Measurements from ENCODE around the gene MAD1L1.
"Not testable (repeated sequence)": the region's sequence is repeated elsewhere in the genome, so short reads cannot be mapped to it uniquely, and the experiment has no call there.

Gene MAD1L1

DNA sequence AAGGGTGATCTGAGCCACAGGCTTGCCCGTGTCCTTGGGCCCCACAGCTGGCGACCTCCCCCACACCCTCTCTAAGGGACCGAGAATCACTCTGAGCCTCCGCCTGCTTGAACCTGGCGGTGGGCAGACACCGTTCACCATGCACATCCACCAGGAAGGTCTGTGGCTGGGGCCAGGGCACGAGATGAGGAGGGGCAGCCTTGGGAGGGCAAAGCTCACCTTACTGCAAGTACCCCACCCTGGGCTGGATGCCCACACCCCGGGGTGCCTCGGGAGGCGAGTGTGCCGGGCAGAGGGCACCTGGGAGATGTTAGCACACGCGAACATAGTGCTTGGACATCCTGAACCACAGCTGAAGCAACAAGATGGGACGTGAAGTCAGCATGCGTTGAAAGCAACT lies 350.8 kb downstream of the MAD1L1 start:
- WGBS, result 90% methylated on average over 15 of the region's 15 CpGs
- Histone ChIP-seq H3K27me3 (ENCODE audit: insufficient read depth, low read length) (no peaks in the 10 kb centered on the region), H3K27ac (ENCODE audit: low read depth, low read length) (no peak overlapping the region)

DNA sequence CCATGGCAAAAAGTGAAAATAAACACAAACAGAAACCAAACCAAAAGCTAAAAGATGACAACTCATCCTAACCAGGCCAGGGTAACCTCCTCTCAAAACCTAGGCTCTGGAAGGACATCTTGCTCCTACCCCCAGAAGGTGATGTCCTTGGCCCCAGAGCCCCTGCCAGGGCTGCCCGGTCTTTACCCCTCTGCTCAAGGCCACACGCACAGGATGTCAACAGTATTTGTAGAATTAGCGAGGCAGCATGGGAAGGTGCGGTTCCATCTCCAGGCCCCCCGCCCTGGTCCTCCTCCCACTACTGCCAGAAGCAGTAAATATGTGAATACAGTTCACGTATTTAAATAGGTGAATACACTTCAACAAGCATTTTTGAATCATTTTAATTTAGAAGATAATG lies 356.1 kb downstream of the MAD1L1 start:
- not testable (repeated sequence) for H3K4me3 ChIP-seq (ENCODE audit: low read length); H3K9me3 ChIP-seq (ENCODE audit: insufficient read depth, low read depth, low read length); H3K27me3 ChIP-seq (ENCODE audit: insufficient read depth, low read length); H3K27ac ChIP-seq (ENCODE audit: low read depth, low read length); H3K36me3 ChIP-seq (ENCODE audit: insufficient read depth, low read length); H3K4me1 ChIP-seq (ENCODE audit: insufficient read depth, low read length); H3K9ac ChIP-seq (ENCODE audit: low read depth, low read length)
- WGBS, result 93% methylated on average over 2 of the region's 6 CpGs

More for the DNA sequence above, 350.8 kb downstream of the MAD1L1 start:
- Histone ChIP-seq H3K4me3 (ENCODE audit: low read length) (no peak overlapping the region), H3K36me3 (ENCODE audit: insufficient read depth, low read length) (no peaks in the 10 kb centered on the region), H3K9me3 (ENCODE audit: insufficient read depth, low read depth, low read length) (peaks cover 4% of the 10 kb centered on the region; the same call in 1 of the 2 replicates), H3K4me1 (ENCODE audit: insufficient read depth, low read length) (peaks cover 4% of the 10 kb centered on the region; the same call in 1 of the 2 replicates), H3K9ac (ENCODE audit: low read depth, low read length) (no peak overlapping the region)

DNA sequence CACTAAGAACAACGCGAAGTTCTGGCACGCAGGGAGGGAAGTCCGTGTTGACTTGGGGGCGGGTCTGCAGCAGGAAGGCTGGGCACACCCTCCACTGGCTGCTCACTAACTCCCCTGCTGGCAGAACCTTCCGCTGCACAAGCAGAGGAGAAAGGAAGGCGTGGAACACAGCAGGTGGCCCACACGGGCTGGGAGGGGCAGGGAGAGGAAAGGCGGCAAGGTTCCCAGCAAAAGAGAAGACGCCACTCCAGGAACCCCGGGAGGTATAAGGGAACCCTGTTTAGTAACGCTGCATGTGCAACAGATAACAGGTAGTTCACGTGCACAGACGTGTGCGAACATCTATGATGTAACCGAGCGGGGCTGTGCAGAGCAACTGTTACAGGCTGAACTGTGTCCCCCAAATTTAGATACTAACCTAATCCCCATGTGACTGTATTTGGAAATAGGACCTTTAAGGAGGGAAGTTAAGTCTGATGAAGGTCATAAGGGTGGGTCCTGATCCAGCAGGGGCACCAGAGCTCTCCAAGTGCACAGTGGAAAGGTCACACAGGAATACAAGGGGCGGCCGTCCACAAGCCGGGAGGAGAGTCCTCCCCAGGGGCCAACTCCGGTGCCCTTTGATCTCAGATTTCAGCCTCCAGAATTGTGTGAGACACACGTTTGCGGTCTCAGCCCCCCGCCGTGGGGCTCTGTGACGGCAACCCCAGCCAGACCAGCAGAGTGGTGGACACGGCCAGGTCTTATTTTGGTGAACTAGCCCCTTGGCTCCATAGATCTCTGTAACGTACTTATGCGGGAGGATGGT lies 357.1 kb downstream of the MAD1L1 start:
- not testable (repeated sequence) for H3K27ac ChIP-seq (ENCODE audit: low read depth, low read length); H3K9ac ChIP-seq (ENCODE audit: low read depth, low read length); H3K4me1 ChIP-seq (ENCODE audit: insufficient read depth, low read length); H3K4me3 ChIP-seq (ENCODE audit: low read length); H3K36me3 ChIP-seq (ENCODE audit: insufficient read depth, low read length); H3K27me3 ChIP-seq (ENCODE audit: insufficient read depth, low read length); H3K9me3 ChIP-seq (ENCODE audit: insufficient read depth, low read depth, low read length)
- 65% methylated on average over 25 of the region's 29 CpGs for WGBS

DNA sequence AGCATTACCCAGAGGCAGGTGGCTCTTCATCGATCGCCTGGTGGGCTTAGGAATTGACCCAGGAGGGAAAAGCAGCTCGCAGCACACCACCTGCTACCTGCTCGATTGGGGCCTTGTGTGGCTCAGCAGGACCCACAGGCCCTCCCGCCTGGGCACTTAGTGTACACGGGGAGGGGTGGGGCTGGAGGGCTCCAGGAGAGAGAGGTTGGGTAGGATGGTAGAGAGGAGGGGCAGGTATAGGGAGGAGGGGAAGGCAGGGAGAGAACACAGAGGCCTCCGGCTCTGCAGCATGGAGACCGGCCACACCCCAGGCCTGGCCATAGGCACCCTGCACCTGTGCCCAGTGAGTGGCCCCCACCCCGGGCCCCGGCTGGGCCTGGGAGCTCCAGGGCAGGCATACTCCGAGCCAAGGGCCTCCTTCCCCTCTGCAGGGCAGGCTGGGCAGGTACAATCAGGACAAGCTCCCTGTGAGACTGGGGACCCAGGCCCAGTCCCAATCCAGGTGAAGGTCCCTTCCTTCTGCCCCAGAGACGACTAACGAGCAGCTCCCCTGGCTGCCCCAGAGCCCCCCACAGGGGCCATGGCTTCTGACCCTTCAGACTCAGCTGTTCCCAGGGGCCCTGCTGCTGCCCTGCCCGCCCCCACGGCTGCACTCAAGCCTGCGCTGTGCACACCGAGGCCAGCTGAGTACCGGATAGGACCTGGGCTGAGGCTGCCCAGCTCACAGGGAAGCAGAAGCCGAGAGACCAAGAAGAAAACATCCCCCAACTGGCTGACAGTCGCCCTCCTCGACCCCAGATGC lies 358.0 kb downstream of the MAD1L1 start:
- not testable (repeated sequence) for H3K36me3 ChIP-seq (ENCODE audit: insufficient read depth, low read length); H3K9me3 ChIP-seq (ENCODE audit: insufficient read depth, low read depth, low read length); H3K27ac ChIP-seq (ENCODE audit: low read depth, low read length); H3K4me1 ChIP-seq (ENCODE audit: insufficient read depth, low read length); H3K9ac ChIP-seq (ENCODE audit: low read depth, low read length); H3K4me3 ChIP-seq (ENCODE audit: low read length); H3K27me3 ChIP-seq (ENCODE audit: insufficient read depth, low read length)
- 76% methylated on average over 14 of the region's 21 CpGs for WGBS

DNA sequence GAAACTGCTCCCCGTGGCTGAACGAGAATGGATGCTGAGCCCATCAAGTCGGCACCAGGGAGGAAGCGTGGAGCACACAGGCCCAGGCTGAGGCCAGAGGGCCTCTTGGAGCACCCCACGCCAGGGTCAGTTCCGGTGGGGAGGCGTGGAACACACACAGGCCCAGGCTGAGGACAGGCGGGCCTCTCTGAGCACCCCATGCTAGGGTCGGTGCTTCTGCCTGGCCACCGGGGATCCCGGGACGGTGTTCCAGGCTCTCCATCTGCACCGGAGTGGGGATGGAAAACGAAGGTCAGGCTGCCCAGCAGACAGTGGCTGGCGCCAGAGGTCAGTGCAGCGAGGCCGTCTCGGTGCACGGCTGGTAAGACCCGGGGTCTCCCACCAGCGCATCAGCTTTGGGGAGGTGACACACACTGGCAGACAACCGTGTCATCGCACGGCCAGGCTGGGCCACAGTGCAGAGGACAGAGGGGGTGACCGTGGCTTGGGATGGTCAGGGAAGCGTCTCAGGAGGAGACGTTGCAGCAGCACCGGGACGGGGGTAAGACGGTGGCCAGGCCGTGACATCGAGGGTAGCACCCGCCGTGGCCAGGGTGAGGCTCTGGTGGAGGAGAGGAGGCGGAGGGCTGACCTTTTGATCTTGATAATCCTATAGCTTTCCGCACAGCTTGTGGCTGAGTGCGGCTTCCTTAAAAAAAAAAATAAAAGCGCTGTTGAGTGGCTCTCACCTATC lies 358.7 kb downstream of the MAD1L1 start:
- H3K4me1 ChIP-seq (ENCODE audit: insufficient read depth, low read length), result no peaks in the 10 kb centered on the region; the same call in 1 of the 2 replicates
- peaks cover 4% of the 10 kb centered on the region; the same call in 1 of the 2 replicates for H3K9me3 ChIP-seq (ENCODE audit: insufficient read depth, low read depth, low read length)
- H3K27me3 ChIP-seq (ENCODE audit: insufficient read depth, low read length), result no peaks in the 10 kb centered on the region
- no peaks in the 10 kb centered on the region for H3K36me3 ChIP-seq (ENCODE audit: insufficient read depth, low read length)
- no peak overlapping the region for H3K4me3 ChIP-seq (ENCODE audit: low read length)
- H3K9ac ChIP-seq (ENCODE audit: low read depth, low read length), result no peak overlapping the region
- no peak overlapping the region for H3K27ac ChIP-seq (ENCODE audit: low read depth, low read length)
- WGBS, result 93% methylated on average over 38 of the region's 38 CpGs

DNA sequence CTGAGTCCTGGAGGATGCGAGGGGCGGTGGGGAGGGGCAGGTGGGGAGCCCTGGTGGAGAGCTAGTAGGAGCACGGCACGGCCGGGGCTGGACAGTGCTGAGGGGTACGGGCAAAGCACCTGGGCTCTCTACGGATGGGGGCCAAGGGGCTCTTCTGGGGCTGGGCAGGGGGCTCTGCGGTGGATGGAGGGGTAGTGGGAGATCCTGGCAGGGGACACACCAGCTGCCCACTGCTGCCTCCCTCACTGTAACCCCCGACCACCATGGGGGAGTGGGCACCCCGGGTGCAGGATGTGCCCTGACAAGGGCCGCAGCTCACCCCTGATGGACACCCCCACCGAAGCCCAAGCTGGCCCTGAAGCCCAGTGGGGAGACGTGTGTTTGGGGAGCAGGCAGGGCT lies 359.3 kb downstream of the MAD1L1 start:
- Histone ChIP-seq H3K9me3 (ENCODE audit: insufficient read depth, low read depth, low read length) (peaks cover 4% of the 10 kb centered on the region; the same call in 1 of the 2 replicates), H3K4me3 (ENCODE audit: low read length) (no peak overlapping the region), H3K4me1 (ENCODE audit: insufficient read depth, low read length) (no peaks in the 10 kb centered on the region; the same call in 1 of the 2 replicates), H3K9ac (ENCODE audit: low read depth, low read length) (no peak overlapping the region), H3K27ac (ENCODE audit: low read depth, low read length) (no peak overlapping the region), H3K27me3 (ENCODE audit: insufficient read depth, low read length) (no peaks in the 10 kb centered on the region), H3K36me3 (ENCODE audit: insufficient read depth, low read length) (no peaks in the 10 kb centered on the region)
- 95% methylated on average over 13 of the region's 13 CpGs for WGBS

DNA sequence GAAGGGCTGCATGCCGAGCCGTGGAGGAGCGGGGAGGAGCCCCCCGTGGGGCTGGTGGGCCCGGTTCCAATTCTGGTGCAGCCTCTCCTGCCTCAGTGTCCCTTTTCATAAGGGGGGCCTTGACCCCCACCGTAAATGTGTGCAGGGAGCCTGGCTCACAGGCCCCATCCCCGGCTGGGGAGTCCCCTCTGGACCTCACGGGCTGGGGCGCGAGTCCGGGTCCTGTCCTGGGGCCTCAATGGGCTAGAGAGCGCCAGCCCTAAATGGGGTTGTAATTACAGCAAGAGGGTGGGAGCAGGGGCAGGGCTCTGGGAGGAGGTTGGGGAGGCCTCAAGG lies 359.7 kb downstream of the MAD1L1 start:
- no peaks in the 10 kb centered on the region for H3K27me3 ChIP-seq (ENCODE audit: insufficient read depth, low read length)
- no peaks in the 10 kb centered on the region for H3K36me3 ChIP-seq (ENCODE audit: insufficient read depth, low read length)
- no peak overlapping the region for H3K9ac ChIP-seq (ENCODE audit: low read depth, low read length)
- no peaks in the 10 kb centered on the region; the same call in 1 of the 2 replicates for H3K4me1 ChIP-seq (ENCODE audit: insufficient read depth, low read length)
- H3K27ac ChIP-seq (ENCODE audit: low read depth, low read length), result no peak overlapping the region
- H3K9me3 ChIP-seq (ENCODE audit: insufficient read depth, low read depth, low read length), result peaks cover 4% of the 10 kb centered on the region; the same call in 1 of the 2 replicates
- WGBS, result 92% methylated on average over 12 of the region's 12 CpGs
- H3K4me3 ChIP-seq (ENCODE audit: low read length), result no peak overlapping the region

DNA sequence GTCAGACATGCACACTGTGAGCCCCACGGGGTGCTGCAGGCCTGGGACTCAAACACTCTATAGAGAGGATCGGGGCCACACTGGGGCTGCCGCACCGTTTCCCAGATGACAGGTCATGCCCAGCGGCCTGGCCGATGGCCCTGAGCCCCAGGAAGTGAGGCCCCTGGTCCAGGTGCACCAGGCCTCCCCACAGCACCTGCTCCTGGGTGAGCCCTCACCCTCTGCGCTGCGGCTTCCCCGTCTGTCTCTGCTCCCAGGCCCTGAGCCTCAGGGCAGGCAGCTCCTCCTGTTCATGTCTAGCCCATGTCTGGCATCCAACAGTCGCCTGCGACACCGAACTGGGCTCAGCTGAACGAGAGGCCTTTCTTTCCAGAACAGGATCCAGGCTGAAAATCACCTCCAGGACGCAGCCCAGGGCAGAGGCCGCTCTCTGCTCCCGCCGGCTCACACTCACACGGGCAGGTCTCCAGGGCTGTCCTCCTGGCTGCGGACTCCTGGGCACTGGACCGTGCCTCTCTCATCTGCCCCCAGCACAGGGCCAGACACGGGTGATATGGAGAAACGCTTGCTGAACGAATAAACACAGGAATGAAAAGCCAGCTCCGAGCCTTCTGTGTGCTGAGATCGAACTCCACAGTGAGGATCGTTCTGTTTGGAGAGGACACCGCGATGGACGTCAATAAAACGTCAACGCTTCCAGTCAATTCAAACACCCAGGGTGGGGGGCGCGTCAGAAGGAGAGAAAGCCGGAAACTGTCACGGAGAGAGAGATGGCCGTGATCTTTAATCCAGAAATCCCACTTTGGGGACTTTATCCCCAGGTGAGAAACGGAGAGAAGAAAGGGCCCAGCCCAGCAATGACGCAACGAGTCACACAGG lies 360.3 kb downstream of the MAD1L1 start:
- Histone ChIP-seq H3K27me3 (ENCODE audit: insufficient read depth, low read length) (no peaks in the 10 kb centered on the region), H3K36me3 (ENCODE audit: insufficient read depth, low read length) (no peaks in the 10 kb centered on the region), H3K4me3 (ENCODE audit: low read length) (no peak overlapping the region), H3K9ac (ENCODE audit: low read depth, low read length) (no peak overlapping the region), H3K4me1 (ENCODE audit: insufficient read depth, low read length) (no peaks in the 10 kb centered on the region; the same call in 1 of the 2 replicates), H3K9me3 (ENCODE audit: insufficient read depth, low read depth, low read length) (no peaks in the 10 kb centered on the region), H3K27ac (ENCODE audit: low read depth, low read length) (no peak overlapping the region)
- WGBS, result 93% methylated on average over 39 of the region's 39 CpGs

DNA sequence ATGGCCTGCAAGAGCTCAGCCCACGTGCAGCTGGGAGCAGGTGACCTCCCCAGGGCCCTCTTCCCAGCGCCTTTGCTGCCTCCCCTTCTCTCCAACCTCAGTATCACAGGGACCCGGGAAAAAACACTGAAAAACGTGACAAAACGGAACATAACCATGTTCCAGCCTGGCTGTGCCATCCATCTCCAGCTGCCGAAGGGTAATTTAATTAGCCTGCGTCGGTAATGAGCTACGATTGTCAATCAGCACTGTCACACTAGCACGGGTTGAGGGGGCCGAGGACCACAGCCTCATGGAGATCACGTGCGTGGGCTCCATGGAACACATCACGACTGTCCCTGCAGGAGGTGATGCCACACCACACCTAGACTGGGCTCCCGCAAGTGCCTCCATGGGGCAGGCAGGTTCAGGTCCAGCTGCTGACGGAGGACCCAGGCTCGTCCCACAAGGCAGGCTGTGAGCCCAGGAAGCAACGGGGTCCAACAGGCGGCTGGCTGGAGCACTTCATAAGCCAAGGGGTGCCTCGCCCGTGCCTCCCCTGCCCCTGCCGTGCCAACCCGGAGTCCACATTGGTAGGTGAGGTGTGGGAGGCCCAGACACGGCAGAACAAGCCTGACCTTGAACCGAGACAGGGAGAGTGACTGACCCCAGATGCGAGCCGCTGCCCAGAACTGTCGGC lies 363.2 kb downstream of the MAD1L1 start:
- no peak overlapping the region for H3K9ac ChIP-seq (ENCODE audit: low read depth, low read length)
- no peaks in the 10 kb centered on the region for H3K36me3 ChIP-seq (ENCODE audit: insufficient read depth, low read length)
- 95% methylated on average over 28 of the region's 28 CpGs for WGBS
- no peaks in the 10 kb centered on the region for H3K27me3 ChIP-seq (ENCODE audit: insufficient read depth, low read length)
- H3K4me1 ChIP-seq (ENCODE audit: insufficient read depth, low read length), result peaks cover 2% of the 10 kb centered on the region; the same call in 1 of the 2 replicates
- H3K4me3 ChIP-seq (ENCODE audit: low read length), result no peak overlapping the region
- no peaks in the 10 kb centered on the region for H3K9me3 ChIP-seq (ENCODE audit: insufficient read depth, low read depth, low read length)
- no peak overlapping the region for H3K27ac ChIP-seq (ENCODE audit: low read depth, low read length)

DNA sequence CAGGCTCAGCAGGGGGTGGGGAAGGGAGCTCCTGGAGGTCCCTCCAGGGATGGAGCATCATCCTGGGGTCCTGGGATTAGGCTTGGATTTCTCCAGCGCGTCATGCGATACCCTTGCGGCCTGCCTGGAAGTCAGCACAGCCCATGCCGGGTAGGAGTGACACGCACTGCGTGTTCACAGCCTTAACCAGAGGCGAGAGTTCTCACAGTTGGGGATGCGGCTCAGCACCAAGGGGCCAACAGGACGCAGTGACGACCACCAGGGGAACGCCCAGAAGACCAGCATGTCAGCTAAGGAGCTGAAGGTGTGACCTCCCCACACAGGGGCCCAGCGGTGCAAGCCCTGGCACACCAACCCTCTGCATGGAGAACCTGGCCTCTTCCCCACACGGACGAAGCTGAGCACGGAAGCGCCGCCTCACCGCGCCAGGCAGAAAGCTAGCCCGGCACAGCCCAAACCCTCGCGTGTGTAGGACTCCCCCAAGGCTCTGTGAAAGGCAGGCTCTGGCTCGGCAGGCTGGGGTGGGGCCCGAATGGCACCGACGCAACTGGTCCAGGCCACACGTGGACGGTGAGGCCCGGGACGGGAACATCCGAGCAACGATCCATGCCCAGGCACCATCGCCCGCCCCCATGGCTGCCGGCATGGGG lies 364.1 kb downstream of the MAD1L1 start:
- 93% methylated on average over 36 of the region's 36 CpGs for WGBS

More for the DNA sequence above, 364.1 kb downstream of the MAD1L1 start:
- Histone ChIP-seq H3K9ac (ENCODE audit: low read depth, low read length) (no peak overlapping the region), H3K9me3 (ENCODE audit: insufficient read depth, low read depth, low read length) (no peaks in the 10 kb centered on the region), H3K36me3 (ENCODE audit: insufficient read depth, low read length) (no peaks in the 10 kb centered on the region), H3K4me3 (ENCODE audit: low read length) (no peak overlapping the region), H3K4me1 (ENCODE audit: insufficient read depth, low read length) (peaks cover 5% of the 10 kb centered on the region; the same call in 1 of the 2 replicates), H3K27me3 (ENCODE audit: insufficient read depth, low read length) (no peaks in the 10 kb centered on the region), H3K27ac (ENCODE audit: low read depth, low read length) (no peak overlapping the region)

Data from HUES64 (cell line).